ENCODE measurements around the gene WFDC6. TPM values are rescaled to one million over a fixed set of nuclear protein-coding genes. Genes with fewer than 3 reads are reported as not detected.

Gene WFDC6
- total and polyA plus RNA-seq, 12 donors: not detected

DNA sequence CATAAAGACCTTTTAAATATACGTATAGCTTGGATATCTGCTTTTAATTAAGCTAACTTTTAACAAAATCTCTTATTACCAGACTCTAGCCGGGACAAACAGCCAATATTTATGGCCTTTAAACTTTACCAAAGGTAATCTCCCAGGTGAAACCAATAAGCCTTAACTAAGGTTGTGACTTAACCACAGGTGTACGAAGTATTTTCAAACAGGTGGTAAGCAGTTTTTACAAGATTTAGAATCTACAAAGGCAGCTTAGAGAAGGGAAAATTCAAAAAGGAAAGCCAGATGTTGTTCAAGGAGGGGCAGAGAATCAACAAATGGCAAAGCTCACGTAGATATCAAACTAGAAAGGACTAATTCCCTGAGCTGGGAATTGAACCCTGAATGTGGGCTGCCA, 53.9 kb downstream of the WFDC6 start:
- DNase-seq: no peak
- intact Hi-C loops (cut with DNase I): no loop called here
- H3K27ac ChIP-seq: no peak overlapping the region
- no peaks in the 10 kb centered on the region for H3K36me3 ChIP-seq (replicated peaks in 1 of 2)
- 68 to 75% (median 72%) methylated on average over 4 of the region's 4 CpGs for WGBS, 4 donors
- no peak overlapping the region for H3K4me3 ChIP-seq
- no peaks in the 10 kb centered on the region for H3K4me1 ChIP-seq (replicated peaks in 1 of 2)
- H3K9me3 ChIP-seq (replicated peaks in 1 of 3): no peaks in the 10 kb centered on the region
- H3K27me3 ChIP-seq: peaks cover 13% of the 10 kb centered on the region
- TF ChIP-seq, protein P1, sequence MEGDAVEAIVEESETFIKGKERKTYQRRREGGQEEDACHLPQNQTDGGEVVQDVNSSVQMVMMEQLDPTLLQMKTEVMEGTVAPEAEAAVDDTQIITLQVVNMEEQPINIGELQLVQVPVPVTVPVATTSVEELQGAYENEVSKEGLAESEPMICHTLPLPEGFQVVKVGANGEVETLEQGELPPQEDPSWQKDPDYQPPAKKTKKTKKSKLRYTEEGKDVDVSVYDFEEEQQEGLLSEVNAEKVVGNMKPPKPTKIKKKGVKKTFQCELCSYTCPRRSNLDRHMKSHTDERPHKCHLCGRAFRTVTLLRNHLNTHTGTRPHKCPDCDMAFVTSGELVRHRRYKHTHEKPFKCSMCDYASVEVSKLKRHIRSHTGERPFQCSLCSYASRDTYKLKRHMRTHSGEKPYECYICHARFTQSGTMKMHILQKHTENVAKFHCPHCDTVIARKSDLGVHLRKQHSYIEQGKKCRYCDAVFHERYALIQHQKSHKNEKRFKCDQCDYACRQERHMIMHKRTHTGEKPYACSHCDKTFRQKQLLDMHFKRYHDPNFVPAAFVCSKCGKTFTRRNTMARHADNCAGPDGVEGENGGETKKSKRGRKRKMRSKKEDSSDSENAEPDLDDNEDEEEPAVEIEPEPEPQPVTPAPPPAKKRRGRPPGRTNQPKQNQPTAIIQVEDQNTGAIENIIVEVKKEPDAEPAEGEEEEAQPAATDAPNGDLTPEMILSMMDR (IDR thresholded peaks at IDR 0.05): no peak
- TF ChIP-seq POLR2A (IDR thresholded peaks at IDR 0.05): no peak

DNA sequence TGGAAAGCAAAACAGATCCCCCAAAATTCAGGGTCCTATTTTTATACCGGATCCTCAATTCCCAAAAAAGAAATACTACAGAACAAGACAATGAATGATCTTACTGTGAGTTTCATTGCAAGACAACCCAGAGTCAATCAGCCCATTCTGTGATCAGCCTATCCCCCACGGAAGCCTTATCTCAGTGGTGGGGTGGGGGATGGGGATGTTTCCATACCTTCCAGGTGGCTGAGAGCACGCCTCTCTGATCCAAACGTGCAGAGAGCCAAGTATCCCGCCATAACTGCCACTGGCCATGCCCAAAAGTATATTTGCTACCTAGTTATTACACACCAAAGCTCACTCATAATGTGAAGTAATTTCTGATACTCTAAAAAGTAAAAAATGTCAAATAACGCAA, 54.6 kb downstream of the WFDC6 start:
- TF ChIP-seq, protein P1 (IDR thresholded peaks at IDR 0.05): no peak
- no peak for TF ChIP-seq POLR2A (IDR thresholded peaks at IDR 0.05)
- Histone ChIP-seq H3K36me3 (replicated peaks in 1 of 2) (no peaks in the 10 kb centered on the region), H3K27ac (no peak overlapping the region), H3K9me3 (replicated peaks in 1 of 3) (no peaks in the 10 kb centered on the region), H3K4me3 (no peak overlapping the region), H3K4me1 (replicated peaks in 1 of 2) (no peaks in the 10 kb centered on the region), H3K27me3 (peaks cover 19% of the 10 kb centered on the region)
- no peak for DNase-seq
- intact Hi-C loops (cut with DNase I): no loop called here
- WGBS, 4 donors: 42 to 55% (median 48%) methylated on average over 6 of the region's 6 CpGs

Small RNA genes lying within 50 kb of the gene (small RNA-seq; reads per million reads assigned to genes)
- gene AL031663.1 (0 reads per million in 2 donors), gene HSPD1P21 (0 reads per million in 2 donors), gene RNA5SP485 (0 reads per million in 2 donors)

Other genes with a start within 250 kb of the WFDC6 start
- gene RBPJL, start 232.6 kb downstream of the WFDC6 start, total RNA-seq: under 1 TPM in 1 of 9 donors, not detected in 8; 0.06 TPM
- gene RBPJL, start 232.6 kb downstream of the WFDC6 start, polyA plus RNA-seq: under 1 TPM in 1 of 3 donors, not detected in 2; 0.03 TPM
- gene MATN4, start 231.2 kb downstream of the WFDC6 start, total RNA-seq: under 1 TPM in 2 of 9 donors, not detected in 7; 0.06 to 0.15 TPM
- gene MATN4, start 231.2 kb downstream of the WFDC6 start, polyA plus RNA-seq: under 1 TPM in 2 of 3 donors, not detected in 1; 0.16 to 0.37 TPM
- 100 to 1,000 TPM in 2 of 9 donors, 10 to 100 TPM in 7; 51.4 to 128 (median 76.9) TPM for gene SDC4, start 191.1 kb downstream of the WFDC6 start, total RNA-seq
- 10 to 100 TPM; 48.7 to 64.9 (median 55.3) TPM for gene SDC4, start 191.1 kb downstream of the WFDC6 start, polyA plus RNA-seq
- 10 to 100 TPM; 19.7 to 83.2 (median 35.7) TPM for gene SYS1, start 176.3 kb downstream of the WFDC6 start, total RNA-seq
- gene SYS1, start 176.3 kb downstream of the WFDC6 start, polyA plus RNA-seq: 10 to 100 TPM; 16.0 to 25.7 (median 17.7) TPM
- gene TP53TG5, start 161.2 kb downstream of the WFDC6 start, total RNA-seq: under 1 TPM in 3 of 9 donors, not detected in 6; 0.24 to 0.78 (median 0.65) TPM
- under 1 TPM in 1 of 3 donors, not detected in 2; 0.33 TPM for gene TP53TG5, start 161.2 kb downstream of the WFDC6 start, polyA plus RNA-seq
- 10 to 100 TPM in 8 of 9 donors, 1 to 10 TPM in 1; 2.1 to 71.1 (median 29.5) TPM for gene DBNDD2, start 131.2 kb downstream of the WFDC6 start, total RNA-seq
- gene DBNDD2, start 131.2 kb downstream of the WFDC6 start, polyA plus RNA-seq: 10 to 100 TPM; 21.6 to 52.1 (median 34.8) TPM
- 100 to 1,000 TPM in 6 of 9 donors, 10 to 100 TPM in 3; 76.0 to 202 (median 117) TPM for gene PIGT, start 123.3 kb downstream of the WFDC6 start, total RNA-seq
- gene PIGT, start 123.3 kb downstream of the WFDC6 start, polyA plus RNA-seq: 100 to 1,000 TPM in 1 of 3 donors, 10 to 100 TPM in 2; 45.2 to 121 (median 99.7) TPM
- gene WFDC2, start 69.7 kb downstream of the WFDC6 start, total RNA-seq: under 1 TPM in 2 of 9 donors, not detected in 7; 0.33 to 0.42 TPM
- gene WFDC2, start 69.7 kb downstream of the WFDC6 start, polyA plus RNA-seq: 1 to 10 TPM in 2 of 3 donors, under 1 TPM in 1; 0.37 to 1.9 (median 1.6) TPM
- gene SPINT3, start 23.9 kb downstream of the WFDC6 start, total RNA-seq: not detected
- gene SPINT3, start 23.9 kb downstream of the WFDC6 start, polyA plus RNA-seq: not detected
- gene EPPIN, start 7.9 kb upstream of the WFDC6 start, total RNA-seq: not detected
- gene EPPIN, start 7.9 kb upstream of the WFDC6 start, polyA plus RNA-seq: not detected
- gene WFDC8, start 39.8 kb upstream of the WFDC6 start, total RNA-seq: not detected
- gene WFDC8, start 39.8 kb upstream of the WFDC6 start, polyA plus RNA-seq: not detected
- gene WFDC10A, start 90.3 kb upstream of the WFDC6 start, total RNA-seq: not detected
- not detected for gene WFDC10A, start 90.3 kb upstream of the WFDC6 start, polyA plus RNA-seq
- gene WFDC9, start 91.8 kb upstream of the WFDC6 start, total RNA-seq: not detected
- not detected for gene WFDC9, start 91.8 kb upstream of the WFDC6 start, polyA plus RNA-seq
- not detected for gene WFDC11, start 130.8 kb upstream of the WFDC6 start, total RNA-seq
- not detected for gene WFDC11, start 130.8 kb upstream of the WFDC6 start, polyA plus RNA-seq
- not detected for gene WFDC13, start 162.6 kb upstream of the WFDC6 start, total RNA-seq
- not detected for gene WFDC13, start 162.6 kb upstream of the WFDC6 start, polyA plus RNA-seq
- gene WFDC10B, start 165.5 kb upstream of the WFDC6 start, total RNA-seq: not detected
- gene WFDC10B, start 165.5 kb upstream of the WFDC6 start, polyA plus RNA-seq: not detected
- not detected for gene SPINT4, start 182.9 kb upstream of the WFDC6 start, total RNA-seq
- not detected for gene SPINT4, start 182.9 kb upstream of the WFDC6 start, polyA plus RNA-seq

Data from adrenal gland (tissue), 12 donors.